DOHH2 (cell line): Measurements from ENCODE around the gene SPR.

Experiments used
- H3F3A ChIP-seq: fragments of 200-600 bp; sonication (generic), shearing (Covaris generic); 2 replicates; pipeline ENCODE4 v1.6.0; 2016; ENCODE audit warnings: antibody characterized with exemption, mild to moderate bottlenecking; ENCODE audit not compliant: control insufficient read depth, insufficient read depth
- H3K27ac ChIP-seq: fragments of 200-600 bp; sonication (generic); 2 replicates; pipeline ENCODE4 v1.5.1; 2014; ENCODE audit warnings: low read depth, mild to moderate bottlenecking, low read length, moderate library complexity
- H3K27me3 ChIP-seq: fragments of 200-600 bp; sonication (generic); 2 replicates; pipeline ENCODE4 v1.6.1; 2014; ENCODE audit warnings: mild to moderate bottlenecking, low read length, mixed read lengths; ENCODE audit not compliant: control insufficient read depth
- H3K36me3 ChIP-seq: fragments of 200-600 bp; sonication (generic); 2 replicates; pipeline ENCODE4 v1.6.1; 2014; ENCODE audit warnings: mild to moderate bottlenecking, low read length, moderate library complexity, mixed read lengths; ENCODE audit not compliant: control insufficient read depth
- H3K4me1 ChIP-seq: fragments of 200-600 bp; sonication (generic); 2 replicates; pipeline ENCODE4 v1.6.1; 2014; ENCODE audit warnings: mild to moderate bottlenecking, low read length, mixed read lengths; ENCODE audit not compliant: control insufficient read depth
- H3K4me2 ChIP-seq: fragments of 200-600 bp; sonication (generic); 2 replicates; pipeline ENCODE4 v1.6.0; 2014; ENCODE audit warnings: mild to moderate bottlenecking, low read length, moderate library complexity
- H3K4me3 ChIP-seq: fragments of 200-600 bp; sonication (generic); 2 replicates; pipeline ENCODE4 v1.5.1; 2014; ENCODE audit warnings: mild to moderate bottlenecking, low read length, mixed read lengths
- H3K79me2 ChIP-seq: fragments of 200-600 bp; sonication (generic); 2 replicates; pipeline ENCODE4 v1.6.1; 2014; ENCODE audit warnings: mild to moderate bottlenecking, low read length, mixed read lengths; ENCODE audit not compliant: control insufficient read depth
- H3K9me2 ChIP-seq: fragments of 200-600 bp; sonication (generic); replicated peaks from 2 replicates; pipeline ENCODE4 v1.6.1; 2014; ENCODE audit warnings: mild to moderate bottlenecking, low read length, mixed read lengths; ENCODE audit not compliant: control insufficient read depth
- H3K9me3 ChIP-seq: fragments of 200-600 bp; sonication (generic); 2 replicates; pipeline ENCODE4 v1.6.1; 2014; ENCODE audit warnings: antibody characterized with exemption, low read length, mixed read lengths; ENCODE audit not compliant: control insufficient read depth, insufficient read depth
- H4K20me1 ChIP-seq: fragments of 200-600 bp; sonication (generic); 2 replicates; pipeline ENCODE4 v1.6.0; 2014; ENCODE audit warnings: low read depth, mild to moderate bottlenecking, antibody characterized with exemption, low read length, moderate library complexity; ENCODE audit not compliant: control insufficient read depth, insufficient read depth
- CTCF ChIP-seq: fragments of 200-600 bp; sonication (generic); IDR thresholded peaks from one replicate; pipeline ENCODE4 v1.5.1; 2014; ENCODE audit warnings: antibody characterized with exemption, mild to moderate bottlenecking, low read depth, low read length; ENCODE audit not compliant: poor library complexity, severe bottlenecking
- EZH2phosphoT487 ChIP-seq: fragments of 200-600 bp; sonication (generic); IDR thresholded peaks from 2 replicates; pipeline ENCODE4 v1.6.1; 2017; ENCODE audit warnings: borderline replicate concordance, mild to moderate bottlenecking, antibody characterized with exemption, low read length, moderate library complexity, mixed read lengths

The SPR gene

GRCh38 chr2:72913486-72914205 lies 26.4 kb downstream of the SPR start:
- H3K4me1 ChIP-seq: peaks cover 16% of the 10 kb centered on the region
- H3K27ac ChIP-seq: no peak overlapping the region
- no peaks in the 10 kb centered on the region for H3K79me2 ChIP-seq
- TF ChIP-seq EZH2phosphoT487 (no peak), CTCF (no peak)
- no peaks in the 10 kb centered on the region; the same call in 1 of the 2 replicates for H4K20me1 ChIP-seq
- H3K9me2 ChIP-seq: no peaks in the 10 kb centered on the region
- H3F3A ChIP-seq: no peaks in the 10 kb centered on the region
- H3K4me3 ChIP-seq: no peak overlapping the region
- peaks cover 76% of the 10 kb centered on the region for H3K27me3 ChIP-seq
- H3K9me3 ChIP-seq: no peaks in the 10 kb centered on the region
- no peaks in the 10 kb centered on the region for H3K36me3 ChIP-seq
- no peak overlapping the region for H3K4me2 ChIP-seq

DNA sequence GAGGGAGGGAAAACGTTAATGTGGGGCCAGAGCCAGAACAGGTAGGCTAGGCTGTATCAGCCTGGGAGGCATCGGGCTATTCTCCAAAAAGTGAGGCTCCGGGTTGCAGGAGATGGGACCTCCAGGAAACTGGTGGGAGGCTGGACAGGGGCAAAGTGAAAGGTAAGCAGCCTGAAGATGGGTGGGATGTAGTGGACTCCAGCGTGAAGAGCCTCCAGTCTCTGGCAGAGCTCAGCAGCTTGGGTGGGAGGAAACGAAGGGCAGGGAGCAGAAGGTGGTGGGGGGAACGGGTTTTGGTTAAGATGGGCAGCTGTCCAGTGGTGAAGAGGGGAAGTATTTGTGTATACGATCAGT lies 27.0 kb downstream of the SPR start:
- Histone ChIP-seq H3K27ac (no peak overlapping the region), H3K36me3 (no peaks in the 10 kb centered on the region), H3K4me3 (no peak overlapping the region), H3K4me2 (no peak overlapping the region), H3K9me2 (no peaks in the 10 kb centered on the region), H3K27me3 (peaks cover 78% of the 10 kb centered on the region), H4K20me1 (no peaks in the 10 kb centered on the region; the same call in 1 of the 2 replicates), H3K4me1 (peaks cover 16% of the 10 kb centered on the region), H3K9me3 (no peaks in the 10 kb centered on the region), H3F3A (no peaks in the 10 kb centered on the region), H3K79me2 (no peaks in the 10 kb centered on the region)
- no peak for TF ChIP-seq CTCF
- no peak for TF ChIP-seq EZH2phosphoT487

DNA sequence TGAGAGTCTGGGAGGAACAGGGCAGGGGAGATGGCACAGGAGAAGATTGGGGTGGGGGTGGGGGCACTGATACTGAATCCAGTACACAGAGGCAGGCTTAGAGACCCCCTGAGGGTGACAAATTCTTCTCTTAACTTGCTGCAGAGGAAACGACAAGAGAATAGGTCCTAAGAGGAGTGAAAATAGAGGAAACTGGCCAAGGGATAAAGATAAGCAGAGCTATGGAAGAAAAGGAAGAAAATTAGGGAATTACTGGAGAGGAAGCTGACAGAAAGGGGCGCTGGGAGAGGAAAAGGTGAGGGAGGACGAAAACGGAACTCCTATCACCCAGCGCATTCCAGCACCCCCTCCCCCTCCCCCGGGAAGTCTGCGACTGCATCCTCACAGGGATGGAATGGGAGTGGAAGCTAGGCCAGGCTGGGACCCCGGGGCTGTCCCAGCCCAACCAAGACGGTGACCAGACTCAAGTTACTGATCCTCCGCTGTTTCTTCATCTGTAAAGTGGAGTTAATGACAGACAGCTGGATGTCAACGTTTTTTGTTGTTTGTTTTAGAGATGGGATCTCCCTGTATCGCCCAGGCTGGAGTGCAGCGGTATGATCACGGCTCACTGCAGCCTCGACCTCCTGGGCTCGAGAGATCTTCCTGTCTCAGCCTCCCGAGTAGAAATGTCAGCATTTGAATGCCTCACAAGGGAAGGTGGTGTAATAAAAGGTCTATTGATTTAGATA lies 27.5 kb downstream of the SPR start:
- Histone ChIP-seq H3K36me3 (no peaks in the 10 kb centered on the region), H3K4me1 (peaks cover 16% of the 10 kb centered on the region), H3K4me3 (no peak overlapping the region), H3K9me3 (no peaks in the 10 kb centered on the region), H3K27ac (no peak overlapping the region), H3K4me2 (no peak overlapping the region), H3K79me2 (no peaks in the 10 kb centered on the region), H3F3A (no peaks in the 10 kb centered on the region), H3K9me2 (no peaks in the 10 kb centered on the region), H3K27me3 (peaks cover 83% of the 10 kb centered on the region), H4K20me1 (no peaks in the 10 kb centered on the region; the same call in 1 of the 2 replicates)
- no peak for TF ChIP-seq EZH2phosphoT487
- TF ChIP-seq CTCF: no peak
